GM19455 (cell line): Measurements from ENCODE around the gene GTPBP8.
A peak's percentile ranks its signal among the peaks of the same experiment; 100 is the strongest.

Experiments used
- ATAC-seq: cut with Tn5 transposase; IDR thresholded peaks from one replicate; pipeline ENCODE4 v1.9.1; 2021; ENCODE audit not compliant: unreplicated experiment

GTPBP8 gene

GRCh38 chr3:112990672-112991602 is at the start of gene GTPBP8:
TSS of gene GTPBP8 (plus strand) at chr3:112990984. CDS start at chr3:112991000, 16 bp downstream.
- peak; percentile 97 for ATAC-seq

- ATAC-seq: no peak
Observed at GRCh38 chr3:112948346-112948838, 42.4 kb upstream of the GTPBP8 start.

GRCh38 chr3:112956351-112956750 is 34.4 kb upstream of the GTPBP8 start:
- ATAC-seq: no peak

- peak; percentile 68 for ATAC-seq
Observed at GRCh38 chr3:112958811-112959560, 31.8 kb upstream of the GTPBP8 start.

- no peak for ATAC-seq
Observed at GRCh38 chr3:112963683-112964082, 27.1 kb upstream of the GTPBP8 start.

- no peak for ATAC-seq
Observed at GRCh38 chr3:112965656-112966055, 25.1 kb upstream of the GTPBP8 start.

GRCh38 chr3:112966633-112967032 is 24.2 kb upstream of the GTPBP8 start:
- no peak for ATAC-seq

GRCh38 chr3:112967425-112967824 is 23.4 kb upstream of the GTPBP8 start:
- ATAC-seq: no peak

GRCh38 chr3:112967828-112968227 is 23.0 kb upstream of the GTPBP8 start:
- ATAC-seq: no peak

- no peak for ATAC-seq
Observed at GRCh38 chr3:112972158-112972557, 18.6 kb upstream of the GTPBP8 start.

GRCh38 chr3:112973325-112974177 is 17.2 kb upstream of the GTPBP8 start:
- ATAC-seq: peak; percentile 86

GRCh38 chr3:112974178-112974517 is 16.6 kb upstream of the GTPBP8 start:
- ATAC-seq: peak; percentile 32

GRCh38 chr3:112974894-112975293 is 15.9 kb upstream of the GTPBP8 start, which contains the start of gene CD200R1:
TSS of gene CD200R1 (minus strand) at chr3:112975103. CDS start at chr3:112974857, 246 bp downstream.
- ATAC-seq: no peak

GRCh38 chr3:112976001-112976400 is 14.8 kb upstream of the GTPBP8 start:
- ATAC-seq: no peak

GRCh38 chr3:112976953-112977352 is 13.8 kb upstream of the GTPBP8 start:
- ATAC-seq: no peak

GRCh38 chr3:112979244-112979832 is 11.4 kb upstream of the GTPBP8 start:
- ATAC-seq: no peak

- ATAC-seq: no peak
Observed at GRCh38 chr3:112980080-112980479, 10.7 kb upstream of the GTPBP8 start.

- ATAC-seq: no peak
Observed at GRCh38 chr3:112982710-112983109, 8.1 kb upstream of the GTPBP8 start.

GRCh38 chr3:112984485-112984884 is 6.3 kb upstream of the GTPBP8 start:
- ATAC-seq: no peak

GRCh38 chr3:112987710-112988334 is 3.0 kb upstream of the GTPBP8 start:
- no peak for ATAC-seq
